ENCODE measurements around the gene USP9X. TPM values are rescaled to one million over a fixed set of nuclear protein-coding genes. Genes with fewer than 3 reads are reported as not detected.
"Not testable (repeated sequence)": the region's sequence is repeated elsewhere in the genome, so short reads cannot be mapped to it uniquely, and the experiment has no call there.

The USP9X gene
- total RNA-seq, 2 experiments from 2014 or later: 45.5 to 57.5 TPM

GRCh38 chrX:41178201-41178600 lies 93.0 kb downstream of the USP9X start:
- ChIA-PET POLR2A (no interaction called here), CTCF (no interaction called here)
- Mint-ChIP-seq H3K27ac (peak overlapping the region; percentile 36), H3K4me3 (no peak overlapping the region), H3K9me3 (no peaks in the 10 kb centered on the region), H3K27me3 (no peaks in the 10 kb centered on the region), H3K4me1 (peaks cover 39% of the 10 kb centered on the region), H3K36me3 (ENCODE audit: low read depth) (peaks cover 23% of the 10 kb centered on the region)
- no peak for DNase-seq

- H3K27me3 Mint-ChIP-seq: no peaks in the 10 kb centered on the region
- peaks cover 24% of the 10 kb centered on the region for H3K36me3 Mint-ChIP-seq (ENCODE audit: low read depth)
- no peak overlapping the region for H3K4me3 Mint-ChIP-seq
- H3K4me1 Mint-ChIP-seq: peaks cover 48% of the 10 kb centered on the region
- H3K9me3 Mint-ChIP-seq: no peaks in the 10 kb centered on the region
- peak overlapping the region; percentile 80 for H3K27ac Mint-ChIP-seq
- ChIA-PET CTCF (interaction anchor here (0.6 to 2.2 kb wide), 24 partner anchors 10 to 581 kb away, joined by 3 to 12 read pairs (median 3); no protein-coding TSS in a partner anchor), POLR2A (interaction anchor here (0.5 to 0.7 kb wide), 2 partner anchors 16 to 30 kb away, joined by 4 read pairs; no protein-coding TSS in a partner anchor)
- DNase-seq: peak; percentile 57
Measured at GRCh38 chrX:41180194-41180908, 95.1 kb downstream of the USP9X start.

- ChIA-PET POLR2A (no interaction called here), CTCF (interaction anchor here (1.4 to 1.9 kb wide), 2 partner anchors 13 to 21 kb away, joined by 3 to 4 read pairs; no protein-coding TSS in a partner anchor)
- peaks cover 34% of the 10 kb centered on the region for H3K36me3 Mint-ChIP-seq (ENCODE audit: low read depth)
- no peaks in the 10 kb centered on the region for H3K9me3 Mint-ChIP-seq
- no peak overlapping the region for H3K4me3 Mint-ChIP-seq
- H3K4me1 Mint-ChIP-seq: peaks cover 31% of the 10 kb centered on the region
- peak; percentile 13 for DNase-seq
- peak overlapping the region; percentile 71 for H3K27ac Mint-ChIP-seq
- no peaks in the 10 kb centered on the region for H3K27me3 Mint-ChIP-seq
Measured at GRCh38 chrX:41184312-41184711, 99.1 kb downstream of the USP9X start.

- H3K4me1 Mint-ChIP-seq: peaks cover 12% of the 10 kb centered on the region
- H3K9me3 Mint-ChIP-seq, H3K4me3 Mint-ChIP-seq, H3K27me3 Mint-ChIP-seq, H3K27ac Mint-ChIP-seq, DNase-seq, CTCF ChIA-PET: not testable (repeated sequence)
- peaks cover 44% of the 10 kb centered on the region for H3K36me3 Mint-ChIP-seq (ENCODE audit: low read depth)
- POLR2A ChIA-PET: interaction anchor here (0.6 kb wide), 1 partner anchor 373 kb away, joined by 6 read pairs; no protein-coding TSS in a partner anchor
Measured at GRCh38 chrX:41186946-41187345, 101.7 kb downstream of the USP9X start.

- CTCF ChIA-PET: no interaction called here
- H3K4me3 Mint-ChIP-seq: no peak overlapping the region
- peaks cover 50% of the 10 kb centered on the region for H3K36me3 Mint-ChIP-seq (ENCODE audit: low read depth)
- POLR2A ChIA-PET: no interaction called here
- no peak overlapping the region for H3K27ac Mint-ChIP-seq
- H3K4me1 Mint-ChIP-seq: peaks cover 5% of the 10 kb centered on the region
- H3K27me3 Mint-ChIP-seq: no peaks in the 10 kb centered on the region
- no peaks in the 10 kb centered on the region for H3K9me3 Mint-ChIP-seq
- no peak for DNase-seq
Measured at GRCh38 chrX:41189156-41189555, 103.9 kb downstream of the USP9X start.

- DNase-seq: no peak
- Mint-ChIP-seq H3K4me3 (no peak overlapping the region), H3K27me3 (no peaks in the 10 kb centered on the region), H3K9me3 (peaks cover 2% of the 10 kb centered on the region), H3K36me3 (ENCODE audit: low read depth) (peaks cover 40% of the 10 kb centered on the region), H3K4me1 (peaks cover 2% of the 10 kb centered on the region), H3K27ac (peak overlapping the region; percentile 83)
- ChIA-PET POLR2A (no interaction called here), CTCF (interaction anchor here (0.6 to 1.4 kb wide), 2 partner anchors 12 to 760 kb away, joined by 3 read pairs; no protein-coding TSS in a partner anchor)
Measured at GRCh38 chrX:41192880-41193279, 107.6 kb downstream of the USP9X start.

- Mint-ChIP-seq H3K4me3 (no peak overlapping the region), H3K4me1 (peaks cover 6% of the 10 kb centered on the region), H3K27me3 (no peaks in the 10 kb centered on the region), H3K9me3 (peaks cover 11% of the 10 kb centered on the region), H3K36me3 (ENCODE audit: low read depth) (peaks cover 43% of the 10 kb centered on the region), H3K27ac (no peak overlapping the region)
- ChIA-PET POLR2A (no interaction called here), CTCF (no interaction called here)
- no peak for DNase-seq
Measured at GRCh38 chrX:41198410-41198809, 113.2 kb downstream of the USP9X start.

GRCh38 chrX:41200785-41201184 lies 115.5 kb downstream of the USP9X start:
- ChIA-PET POLR2A (no interaction called here), CTCF (no interaction called here)
- no peak for DNase-seq
- Mint-ChIP-seq H3K4me1 (peaks cover 6% of the 10 kb centered on the region), H3K27me3 (no peaks in the 10 kb centered on the region), H3K27ac (no peak overlapping the region), H3K36me3 (ENCODE audit: low read depth) (peaks cover 58% of the 10 kb centered on the region), H3K9me3 (peaks cover 16% of the 10 kb centered on the region), H3K4me3 (no peak overlapping the region)

- CTCF ChIA-PET: no interaction called here
- POLR2A ChIA-PET: no interaction called here
Measured at GRCh38 chrX:41209853-41210252, 124.6 kb downstream of the USP9X start.

GRCh38 chrX:41224605-41225004 lies 139.4 kb downstream of the USP9X start:
- Mint-ChIP-seq H3K9me3 (no peaks in the 10 kb centered on the region), H3K27me3 (no peaks in the 10 kb centered on the region), H3K27ac (no peak overlapping the region), H3K36me3 (ENCODE audit: low read depth) (peaks cover 50% of the 10 kb centered on the region), H3K4me3 (no peak overlapping the region), H3K4me1 (peaks cover 2% of the 10 kb centered on the region)
- DNase-seq: no peak
- POLR2A ChIA-PET: no interaction called here
- CTCF ChIA-PET: interaction anchor here (0.6 to 1.7 kb wide), 2 partner anchors 57 to 285 kb away, joined by 3 read pairs; no protein-coding TSS in a partner anchor

More at GRCh38 chrX:41209853-41210252, 124.6 kb downstream of the USP9X start:
- Mint-ChIP-seq H3K9me3 (peaks cover 21% of the 10 kb centered on the region), H3K27ac (no peak overlapping the region), H3K27me3 (no peaks in the 10 kb centered on the region), H3K36me3 (ENCODE audit: low read depth) (peaks cover 71% of the 10 kb centered on the region), H3K4me3 (no peak overlapping the region), H3K4me1 (no peaks in the 10 kb centered on the region)
- no peak for DNase-seq

- no peaks in the 10 kb centered on the region for H3K27me3 Mint-ChIP-seq
- no peak overlapping the region for H3K27ac Mint-ChIP-seq
- ChIA-PET POLR2A (no interaction called here), CTCF (interaction anchor here (0.7 kb wide), 1 partner anchor 98 kb away, joined by 3 read pairs; no protein-coding TSS in a partner anchor)
- peaks cover 10% of the 10 kb centered on the region for H3K4me1 Mint-ChIP-seq
- no peak overlapping the region for H3K4me3 Mint-ChIP-seq
- peaks cover 26% of the 10 kb centered on the region for H3K36me3 Mint-ChIP-seq (ENCODE audit: low read depth)
- DNase-seq: no peak
- H3K9me3 Mint-ChIP-seq: no peaks in the 10 kb centered on the region
Measured at GRCh38 chrX:41233988-41234387, 148.7 kb downstream of the USP9X start.

GRCh38 chrX:41234471-41234870 lies 149.2 kb downstream of the USP9X start:
- POLR2A ChIA-PET, H3K27me3 Mint-ChIP-seq, H3K9me3 Mint-ChIP-seq, DNase-seq, H3K4me3 Mint-ChIP-seq, H3K27ac Mint-ChIP-seq: not testable (repeated sequence)
- peaks cover 23% of the 10 kb centered on the region for H3K36me3 Mint-ChIP-seq (ENCODE audit: low read depth)
- CTCF ChIA-PET: interaction anchor here (0.7 kb wide), 1 partner anchor 99 kb away, joined by 3 read pairs; no protein-coding TSS in a partner anchor
- peaks cover 10% of the 10 kb centered on the region for H3K4me1 Mint-ChIP-seq

- H3K36me3 Mint-ChIP-seq (ENCODE audit: low read depth): peaks cover 21% of the 10 kb centered on the region
- no peaks in the 10 kb centered on the region for H3K9me3 Mint-ChIP-seq
- DNase-seq: no peak
- H3K27me3 Mint-ChIP-seq: no peaks in the 10 kb centered on the region
- ChIA-PET POLR2A (no interaction called here), CTCF (no interaction called here)
- H3K4me3 Mint-ChIP-seq: no peak overlapping the region
- peaks cover 10% of the 10 kb centered on the region for H3K4me1 Mint-ChIP-seq
- no peak overlapping the region for H3K27ac Mint-ChIP-seq
Measured at GRCh38 chrX:41234962-41235361, 149.7 kb downstream of the USP9X start.

Measured in activated CD4-positive, alpha-beta T cell treated with anti-CD3 and anti-CD28 coated beads, Interleukin-2, amount 10 ng/mL, durations not matched to agents 7 days and 5 days (primary cell).